ENCODE measurements around the gene ERVV-1. TPM values are rescaled to one million over a fixed set of nuclear protein-coding genes. Genes with fewer than 3 reads are reported as not detected.
A peak's percentile ranks its signal among the peaks of the same experiment; 100 is the strongest.

ERVV-1 gene
- total and polyA plus RNA-seq, 2 of the 4 experiments (the other 2 are of a cell fraction) = not detected

DNA sequence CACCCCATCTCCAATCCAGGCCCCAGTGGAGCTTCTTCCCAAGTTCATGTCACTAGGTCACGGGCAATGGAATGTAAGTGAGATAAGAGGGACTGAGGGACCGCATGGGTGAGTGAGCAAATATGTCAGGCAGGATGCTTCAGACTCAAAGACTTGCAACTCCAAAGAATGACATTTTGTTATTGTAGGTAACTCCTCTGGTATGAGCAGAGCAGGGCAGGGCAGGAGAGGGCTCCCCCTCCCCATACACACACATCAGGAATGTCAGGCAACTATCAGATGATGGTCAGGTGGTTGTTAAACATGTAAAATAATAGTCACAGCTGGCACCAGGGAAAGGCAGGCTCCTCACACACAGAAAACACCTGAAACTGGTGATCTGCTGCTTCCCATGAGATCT is 41.4 kb downstream of the ERVV-1 start:
- intact Hi-C loops (cut with micrococcal nuclease) (no loop called here), in situ Hi-C loops (cut with MboI; ENCODE audit: low sequenced_read_pairs) (no loop called here), dilution Hi-C loops (cut with HindIII; ENCODE audit: low sequenced_read_pairs, unreplicated experiment) (no loop called here)
- Histone ChIP-seq H3K27me3 (ENCODE audit: control insufficient read depth, insufficient read depth, low read length) (no peaks in the 10 kb centered on the region), H3K4me2 (ENCODE audit: low read depth, low read length) (peak overlapping the region; percentile 26; the same call in 1 of the 2 replicates), H4K8ac (ENCODE audit: low read depth in 2 of 2, low read length in 2 of 2) (no peak overlapping the region), H2BK20ac (ENCODE audit: low read depth, low read length) (no peak overlapping the region), H2AK5ac (ENCODE audit: low read depth, low read length) (no peak overlapping the region), H3K4ac (ENCODE audit: low read depth, low read length) (no peak overlapping the region), H3K4me3 (ENCODE audit: insufficient read depth, low read depth, low read length) (no peak overlapping the region), H3K27ac (ENCODE audit: insufficient read depth, low read length) (no peak overlapping the region), H2BK15ac (ENCODE audit: low read depth, low read length) (no peak overlapping the region), H3K56ac (ENCODE audit: extremely low read depth, insufficient read depth, low read length) (no peak overlapping the region), H3K79me1 (ENCODE audit: low read depth in 1 of 2, low read length in 2 of 2) (no peaks in the 10 kb centered on the region), H2BK120ac (ENCODE audit: low read depth, low read length) (no peak overlapping the region), H2AK9ac (replicated peaks; ENCODE audit: low read depth, low read length, poor library complexity) (no peak overlapping the region), H2AFZ (replicated peaks; ENCODE audit: low read length, poor library complexity) (no peak overlapping the region), H3K36me3 (ENCODE audit: control insufficient read depth, insufficient read depth, low read length) (no peaks in the 10 kb centered on the region), H4K91ac (ENCODE audit: insufficient read depth, low read depth, low read length) (no peak overlapping the region), H3K4me1 (ENCODE audit: control insufficient read depth, insufficient read depth, low read length) (peaks cover 3% of the 10 kb centered on the region; the same call in 1 of the 2 replicates), H3K9me1 (ENCODE audit: insufficient read depth, low read length) (no peaks in the 10 kb centered on the region), H4K5ac (ENCODE audit: low read depth, low read length) (no peak overlapping the region), H3K23ac (ENCODE audit: low read depth, low read length) (no peak overlapping the region), H3K9me3 (ENCODE audit: control insufficient read depth, insufficient read depth, low read length) (peaks cover 11% of the 10 kb centered on the region), H3K14ac (replicated peaks; ENCODE audit: low read depth, low read length) (no peak overlapping the region), H3K9ac (ENCODE audit: low read depth, low read length) (no peak overlapping the region), H2BK5ac (ENCODE audit: low read depth, low read length, poor library complexity, severe bottlenecking) (peak overlapping the region; percentile 57), H3K18ac (ENCODE audit: low read depth, low read length) (no peak overlapping the region), H4K20me1 (ENCODE audit: insufficient read depth, low read length) (no peaks in the 10 kb centered on the region)
- TF ChIP-seq BHLHE40 (IDR thresholded peaks at IDR 0.05; ENCODE audit: low read depth, low read length) (no peak), RCOR1 (IDR thresholded peaks at IDR 0.05; ENCODE audit: insufficient replicate concordance, low read length) (no peak), MAFK (IDR thresholded peaks at IDR 0.05; ENCODE audit: low read depth, low read length) (no peak), NFE2L2 (IDR thresholded peaks at IDR 0.05; ENCODE audit: low read depth, low read length) (no peak)
- TF ChIP-seq, protein P1, sequence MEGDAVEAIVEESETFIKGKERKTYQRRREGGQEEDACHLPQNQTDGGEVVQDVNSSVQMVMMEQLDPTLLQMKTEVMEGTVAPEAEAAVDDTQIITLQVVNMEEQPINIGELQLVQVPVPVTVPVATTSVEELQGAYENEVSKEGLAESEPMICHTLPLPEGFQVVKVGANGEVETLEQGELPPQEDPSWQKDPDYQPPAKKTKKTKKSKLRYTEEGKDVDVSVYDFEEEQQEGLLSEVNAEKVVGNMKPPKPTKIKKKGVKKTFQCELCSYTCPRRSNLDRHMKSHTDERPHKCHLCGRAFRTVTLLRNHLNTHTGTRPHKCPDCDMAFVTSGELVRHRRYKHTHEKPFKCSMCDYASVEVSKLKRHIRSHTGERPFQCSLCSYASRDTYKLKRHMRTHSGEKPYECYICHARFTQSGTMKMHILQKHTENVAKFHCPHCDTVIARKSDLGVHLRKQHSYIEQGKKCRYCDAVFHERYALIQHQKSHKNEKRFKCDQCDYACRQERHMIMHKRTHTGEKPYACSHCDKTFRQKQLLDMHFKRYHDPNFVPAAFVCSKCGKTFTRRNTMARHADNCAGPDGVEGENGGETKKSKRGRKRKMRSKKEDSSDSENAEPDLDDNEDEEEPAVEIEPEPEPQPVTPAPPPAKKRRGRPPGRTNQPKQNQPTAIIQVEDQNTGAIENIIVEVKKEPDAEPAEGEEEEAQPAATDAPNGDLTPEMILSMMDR (conservative IDR thresholded peaks at IDR 0.05; ENCODE audit: low read depth, low read length) = no peak
- TF ChIP-seq, protein P2, sequence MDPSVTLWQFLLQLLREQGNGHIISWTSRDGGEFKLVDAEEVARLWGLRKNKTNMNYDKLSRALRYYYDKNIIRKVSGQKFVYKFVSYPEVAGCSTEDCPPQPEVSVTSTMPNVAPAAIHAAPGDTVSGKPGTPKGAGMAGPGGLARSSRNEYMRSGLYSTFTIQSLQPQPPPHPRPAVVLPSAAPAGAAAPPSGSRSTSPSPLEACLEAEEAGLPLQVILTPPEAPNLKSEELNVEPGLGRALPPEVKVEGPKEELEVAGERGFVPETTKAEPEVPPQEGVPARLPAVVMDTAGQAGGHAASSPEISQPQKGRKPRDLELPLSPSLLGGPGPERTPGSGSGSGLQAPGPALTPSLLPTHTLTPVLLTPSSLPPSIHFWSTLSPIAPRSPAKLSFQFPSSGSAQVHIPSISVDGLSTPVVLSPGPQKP (IDR thresholded peaks at IDR 0.05; ENCODE audit: borderline replicate concordance, low read depth, low read length) = no peak
- TF ChIP-seq, protein P3, sequence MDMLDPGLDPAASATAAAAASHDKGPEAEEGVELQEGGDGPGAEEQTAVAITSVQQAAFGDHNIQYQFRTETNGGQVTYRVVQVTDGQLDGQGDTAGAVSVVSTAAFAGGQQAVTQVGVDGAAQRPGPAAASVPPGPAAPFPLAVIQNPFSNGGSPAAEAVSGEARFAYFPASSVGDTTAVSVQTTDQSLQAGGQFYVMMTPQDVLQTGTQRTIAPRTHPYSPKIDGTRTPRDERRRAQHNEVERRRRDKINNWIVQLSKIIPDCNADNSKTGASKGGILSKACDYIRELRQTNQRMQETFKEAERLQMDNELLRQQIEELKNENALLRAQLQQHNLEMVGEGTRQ (IDR thresholded peaks at IDR 0.05; ENCODE audit: low read depth, low read length) = no peak
- peak; percentile 21 for DNase-seq
- ChIA-PET POLR2A (ENCODE audit: unreplicated experiment) (no interaction called here), CTCF (no interaction called here)
- no TSS peak for BruUV-seq (replicated peaks)
- WGBS, 2 experiments (ENCODE audit: extremely low coverage in 2 of 2, insufficient read length in 1 of 2) = no CpG with 5 or more reads among the region's 2 CpGs
- peak; percentile 72 for ATAC-seq (ENCODE audit: low read depth)

All from IMR-90 (cell line).